GM23248 (cell line): Measurements from ENCODE around the gene PRDM16. TPM values are rescaled to one million over a fixed set of nuclear protein-coding genes. Genes with fewer than 3 reads are reported as not detected.
A peak's percentile ranks its signal among the peaks of the same experiment; 100 is the strongest.

ENCODE experiments used
- DNase-seq: peaks from one replicate; pipeline ENCODE4 v3.0.0-alpha.2; 2015
- H2AFZ ChIP-seq: fragments of 200-600 bp; sonication (generic); 2 replicates; pipeline ENCODE4 v1.6.1; 2016; ENCODE audit warnings: antibody characterized with exemption
- H3F3A ChIP-seq: fragments of 200-600 bp; sonication (generic); 2 replicates; pipeline ENCODE4 v1.6.1; 2016; ENCODE audit warnings: mild to moderate bottlenecking, antibody characterized with exemption, mixed run types; ENCODE audit not compliant: insufficient read depth
- H3K27ac ChIP-seq: fragments of 200-600 bp; sonication (generic); 2 replicates; pipeline ENCODE4 v1.5.1; 2016; ENCODE audit warnings: mild to moderate bottlenecking
- H3K27me3 ChIP-seq: fragments of 200-600 bp; sonication (generic); replicated peaks from 2 replicates; pipeline ENCODE4 v1.6.1; 2016; ENCODE audit warnings: mild to moderate bottlenecking; ENCODE audit not compliant: insufficient read depth
- H3K36me3 ChIP-seq: fragments of 200-600 bp; sonication (generic); 2 replicates; pipeline ENCODE4 v1.6.1; 2016; ENCODE audit warnings: low read depth, mild to moderate bottlenecking
- H3K4me1 ChIP-seq: fragments of 200-600 bp; sonication (generic); 2 replicates; pipeline ENCODE4 v1.6.1; 2016; ENCODE audit warnings: mild to moderate bottlenecking; ENCODE audit not compliant: insufficient read depth
- H3K4me2 ChIP-seq: fragments of 200-600 bp; sonication (generic); one replicate; pipeline ENCODE4 v1.6.1; 2016; ENCODE audit warnings: mild to moderate bottlenecking; ENCODE audit not compliant: unreplicated experiment
- H3K4me3 ChIP-seq: fragments of 200-600 bp; sonication (generic); 2 replicates; pipeline ENCODE4 v1.5.1; 2016; ENCODE audit warnings: mild to moderate bottlenecking
- H3K79me2 ChIP-seq: fragments of 200-600 bp; sonication (generic); 2 replicates; pipeline ENCODE4 v1.6.1; 2016; ENCODE audit warnings: mild to moderate bottlenecking; ENCODE audit not compliant: insufficient read depth
- H3K9ac ChIP-seq: fragments of 200-600 bp; sonication (generic); 2 replicates; pipeline ENCODE4 v1.6.1; 2016; ENCODE audit warnings: mild to moderate bottlenecking
- H3K9me2 ChIP-seq: fragments of 200-600 bp; sonication (generic); 2 replicates; pipeline ENCODE4 v1.6.1; 2016; ENCODE audit warnings: mixed run types, mild to moderate bottlenecking, moderate library complexity; ENCODE audit not compliant: insufficient read depth
- H3K9me3 ChIP-seq: fragments of 200-600 bp; sonication (generic); one replicate; pipeline ENCODE4 v1.6.1; 2017; ENCODE audit warnings: low read depth
- H4K20me1 ChIP-seq: fragments of 200-600 bp; sonication (generic); 2 replicates; pipeline ENCODE4 v1.6.0; 2016; ENCODE audit not compliant: insufficient read depth
- EZH2 ChIP-seq: fragments of 200-600 bp; sonication (generic); IDR thresholded peaks from 2 replicates; pipeline ENCODE4 v1.6.1; 2018; ENCODE audit warnings: antibody characterized with exemption, mild to moderate bottlenecking; ENCODE audit not compliant: insufficient read depth, poor library complexity, severe bottlenecking
- EZH2phosphoT487 ChIP-seq: fragments of 200-600 bp; sonication (generic); IDR thresholded peaks from 2 replicates; pipeline ENCODE4 v1.6.1; 2018; ENCODE audit warnings: antibody characterized with exemption, moderate library complexity, mild to moderate bottlenecking, low read depth; ENCODE audit not compliant: insufficient read depth
- WGBS, 2 experiments: methylation state at CpG; one replicate each; pipeline ENCODE4 v1.1.6; 2015 to 2017; ENCODE audit warnings: low lambda C conversion rate in 2 of 2, low coverage in 1 of 2; ENCODE audit errors: missing lambda C conversion rate in 2 of 2; 5-methylcytosine and 5-hydroxymethylcytosine counted together
- in situ Hi-C: fragments of 300-500 bp; cut with MboI; formaldehyde crosslinking; loops from 2 replicates; pipeline ENCODE4 v1.15.0; 2020
- polyA plus RNA-seq: library from polyadenylated mRNA; unstranded; fragments of >200 nt; fragmentation: Nextera tagmentation; extraction: Ambion mirVana; gene quantifications from 2 replicates; pipeline ENCODE4 v1.2.1, GENCODE V29; 2016
- total RNA-seq: library from RNA; depleted of rRNA; stranded (reverse); fragments of >200 nt; shearing (Covaris generic); gene quantifications from 2 replicates; pipeline ENCODE4 v1.2.3, GENCODE V29; 2014

PRDM16 gene
- total and polyA plus RNA-seq, 2 experiments from 2014 or later = 0.18 TPM; not detected in 1

DNA sequence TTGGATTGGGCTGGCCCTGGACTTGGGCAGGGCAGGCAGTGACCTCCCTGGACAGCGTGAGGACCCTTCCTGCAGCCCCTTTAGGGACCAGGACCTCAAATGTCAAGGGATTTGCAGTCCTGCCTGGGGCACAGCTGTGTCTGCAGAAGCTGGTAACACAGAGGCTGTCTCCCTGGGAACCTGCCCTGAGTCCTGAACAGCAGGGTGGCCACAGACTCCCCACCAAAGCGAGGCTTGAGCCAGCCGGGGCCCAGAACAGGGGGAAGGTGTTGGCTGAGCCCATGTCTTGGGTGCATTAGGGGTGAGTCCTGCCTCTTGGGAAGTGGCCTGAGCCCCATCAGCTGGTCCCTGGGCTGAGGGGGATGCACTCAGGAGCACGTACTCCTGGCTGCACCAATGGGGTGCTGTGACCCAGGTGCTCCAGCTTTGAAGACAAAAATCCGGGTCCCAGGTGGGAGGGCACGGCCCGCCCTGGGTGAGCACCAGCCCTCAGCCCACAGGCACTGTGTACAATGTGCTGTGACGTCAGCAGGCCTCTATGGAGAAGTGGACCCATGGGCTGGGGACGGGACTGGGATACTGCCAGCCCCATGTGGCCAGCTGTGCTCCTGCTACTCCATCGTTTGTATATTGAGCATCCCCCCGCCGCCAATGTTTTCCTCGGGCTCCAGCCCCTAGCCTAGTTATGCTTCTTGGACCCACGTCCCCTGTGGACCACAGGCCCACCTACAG lies 313.5 kb downstream of the PRDM16 start:
- no peak overlapping the region for H3K27ac ChIP-seq
- TF ChIP-seq EZH2 (no peak), EZH2phosphoT487 (no peak)
- in situ Hi-C loops = no loop called here
- no peaks in the 10 kb centered on the region for H4K20me1 ChIP-seq
- 71 to 73% methylated on average over 14 of the region's 14 CpGs for WGBS, 2 experiments
- H3K9me2 ChIP-seq = no peaks in the 10 kb centered on the region
- DNase-seq = no peak
- no peak overlapping the region for H2AFZ ChIP-seq
- peaks cover 31% of the 10 kb centered on the region for H3K27me3 ChIP-seq
- no peaks in the 10 kb centered on the region for H3K4me1 ChIP-seq
- H3K4me3 ChIP-seq = no peak overlapping the region
- no peaks in the 10 kb centered on the region for H3K79me2 ChIP-seq
- H3K4me2 ChIP-seq = no peak overlapping the region
- H3K9me3 ChIP-seq = no peaks in the 10 kb centered on the region
- no peaks in the 10 kb centered on the region for H3K36me3 ChIP-seq
- no peak overlapping the region for H3K9ac ChIP-seq
- no peaks in the 10 kb centered on the region for H3F3A ChIP-seq

DNA sequence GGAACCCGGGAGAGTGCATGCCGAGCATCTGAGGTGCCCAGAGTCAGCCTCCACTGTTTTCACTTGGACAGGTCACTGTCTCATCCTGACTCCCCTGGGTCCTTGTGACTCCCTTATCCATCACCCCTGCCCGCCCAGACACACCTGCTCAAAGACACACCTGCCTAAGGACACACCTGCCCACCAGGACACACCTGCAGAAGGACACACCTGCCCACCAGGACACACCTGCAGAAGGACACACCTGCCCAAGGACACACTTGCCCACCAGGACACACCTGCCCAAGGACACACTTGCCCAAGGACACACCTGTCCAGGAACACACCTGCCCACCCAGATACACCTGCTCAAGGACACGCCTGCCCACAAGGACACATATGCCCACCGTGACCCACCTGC lies 314.7 kb downstream of the PRDM16 start:
- no peak overlapping the region for H3K4me2 ChIP-seq
- no peaks in the 10 kb centered on the region for H3F3A ChIP-seq
- no peak overlapping the region for H3K4me3 ChIP-seq
- TF ChIP-seq EZH2 (no peak), EZH2phosphoT487 (no peak)
- no peaks in the 10 kb centered on the region for H3K79me2 ChIP-seq
- H3K9me2 ChIP-seq = no peaks in the 10 kb centered on the region
- no peak overlapping the region for H3K9ac ChIP-seq
- no peaks in the 10 kb centered on the region for H3K4me1 ChIP-seq
- H3K36me3 ChIP-seq = no peaks in the 10 kb centered on the region
- H3K27me3 ChIP-seq = peaks cover 41% of the 10 kb centered on the region
- H4K20me1 ChIP-seq = no peaks in the 10 kb centered on the region
- in situ Hi-C loops = no loop called here
- no peaks in the 10 kb centered on the region for H3K9me3 ChIP-seq
- no peak for DNase-seq
- no peak overlapping the region for H3K27ac ChIP-seq
- H2AFZ ChIP-seq = no peak overlapping the region
- 58 to 71% methylated on average over 5 of the region's 5 CpGs for WGBS, 2 experiments

DNA sequence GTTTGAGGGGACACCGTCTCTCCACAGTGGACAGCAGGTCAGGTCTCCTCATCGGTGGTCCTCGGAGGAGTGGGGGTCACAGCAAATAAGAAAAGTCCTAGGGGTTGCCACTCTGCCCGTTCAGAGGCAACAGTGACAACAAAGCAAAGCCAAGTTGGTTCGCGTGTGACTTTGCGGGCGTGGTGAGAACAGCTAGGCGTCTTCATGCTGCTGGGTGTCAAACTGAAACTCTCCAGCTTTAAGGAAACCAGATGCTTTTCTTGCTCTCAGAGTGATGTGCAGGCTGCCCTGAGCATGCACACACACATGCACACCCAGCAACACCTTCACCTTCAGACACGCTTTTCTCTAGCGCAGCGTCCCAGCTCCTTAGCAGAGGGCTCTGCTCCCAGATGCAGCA lies 315.4 kb downstream of the PRDM16 start:
- H3K9me2 ChIP-seq = no peaks in the 10 kb centered on the region
- H4K20me1 ChIP-seq = no peaks in the 10 kb centered on the region
- H3K9ac ChIP-seq = no peak overlapping the region
- no peak overlapping the region for H2AFZ ChIP-seq
- DNase-seq = peak; percentile 59
- no peaks in the 10 kb centered on the region for H3K79me2 ChIP-seq
- H3K4me2 ChIP-seq = peak overlapping the region; percentile 34
- peaks cover 41% of the 10 kb centered on the region for H3K27me3 ChIP-seq
- WGBS, 2 experiments = 2 to 5% methylated on average over 12 of the region's 12 CpGs
- H3K4me3 ChIP-seq = no peak overlapping the region
- TF ChIP-seq EZH2phosphoT487 (no peak), EZH2 (no peak)
- no peak overlapping the region for H3K27ac ChIP-seq
- no peaks in the 10 kb centered on the region for H3F3A ChIP-seq
- in situ Hi-C loops = no loop called here
- no peaks in the 10 kb centered on the region for H3K36me3 ChIP-seq
- no peaks in the 10 kb centered on the region for H3K4me1 ChIP-seq
- H3K9me3 ChIP-seq = no peaks in the 10 kb centered on the region

DNA sequence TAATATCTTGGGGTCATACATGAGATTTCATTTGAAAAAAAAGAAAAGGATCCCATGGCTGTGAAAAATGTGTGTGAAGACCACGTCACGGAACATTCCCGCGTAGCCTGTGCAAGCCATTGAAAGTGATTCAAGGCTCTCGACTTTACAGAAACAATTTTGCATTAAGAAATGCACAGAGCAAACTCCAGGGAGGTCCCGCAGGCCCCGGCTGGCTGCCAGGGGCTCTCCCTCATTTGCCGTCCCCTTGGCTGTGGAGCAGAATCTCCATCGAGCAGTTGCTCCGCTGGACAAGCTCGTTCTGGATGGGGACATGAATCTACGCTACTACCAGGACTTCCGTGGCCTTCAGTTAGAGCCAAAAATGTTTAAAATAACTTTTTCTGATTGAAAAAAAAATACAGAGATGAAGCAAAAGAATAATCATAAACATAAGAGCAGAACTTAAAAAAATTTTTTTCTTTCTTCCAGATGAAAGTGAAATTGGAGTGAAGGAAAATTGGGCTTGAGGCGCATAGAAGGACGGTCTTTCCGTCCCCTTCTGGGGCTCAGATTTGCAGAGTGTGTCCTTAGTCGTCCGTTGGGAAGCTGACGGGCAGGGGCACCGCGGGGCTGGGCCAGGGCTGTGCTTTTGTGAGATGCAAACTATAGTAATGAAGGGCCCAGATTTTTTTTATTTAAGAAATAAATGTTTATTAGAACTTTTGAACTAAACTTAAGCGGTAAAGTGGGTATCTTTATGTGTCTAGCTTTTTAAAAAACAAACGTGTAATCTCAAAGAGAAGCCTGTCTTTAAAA lies 317.4 kb downstream of the PRDM16 start:
- DNase-seq = no peak
- H3K27me3 ChIP-seq = peaks cover 45% of the 10 kb centered on the region
- H3K9me2 ChIP-seq = no peaks in the 10 kb centered on the region
- H3K4me2 ChIP-seq = no peak overlapping the region
- H3K9me3 ChIP-seq = no peaks in the 10 kb centered on the region
- TF ChIP-seq EZH2phosphoT487 = no peak
- TF ChIP-seq EZH2 = no peak
- in situ Hi-C loops = no loop called here
- no peaks in the 10 kb centered on the region for H3K36me3 ChIP-seq
- no peak overlapping the region for H3K9ac ChIP-seq
- no peak overlapping the region for H2AFZ ChIP-seq
- no peaks in the 10 kb centered on the region for H4K20me1 ChIP-seq
- H3K4me1 ChIP-seq = no peaks in the 10 kb centered on the region
- WGBS, 2 experiments = 83 to 88% methylated on average over 23 of the region's 23 CpGs
- H3K4me3 ChIP-seq = no peak overlapping the region
- H3K79me2 ChIP-seq = no peaks in the 10 kb centered on the region
- H3K27ac ChIP-seq = no peak overlapping the region
- H3F3A ChIP-seq = no peaks in the 10 kb centered on the region
